A549 (cell line): ENCODE results near the gene TNRC6C. TPM values are rescaled to one million over a fixed set of nuclear protein-coding genes. Genes with fewer than 3 reads are reported as not detected.

Source experiments
- ATAC-seq, 2 experiments: fragments of 200-7000 bp in 1 of 2; fragments of >200 bp in 1 of 2; cut with Nextera tagmentation in 1 of 2; cut with Tn5 transposase in 1 of 2; 3 replicates each; pipeline versions ENCODE4 v1.8.0 to v1.9.1; 2018 to 2020; ENCODE audit warnings: mild to moderate bottlenecking in 1 of 2, moderate library complexity in 1 of 2
- CTCF ChIA-PET: fragments of 300-600 bp; sonication (Branson Sonifier 250); formaldehyde crosslinking; extraction: SDS; loops from one replicate; lab custom pipeline; 2021; ENCODE audit warnings: antibody characterized with exemption, inconsistent platforms; lab: Yijun Ruan, JAX
- POLR2A ChIA-PET: fragments of 350-600 bp; formaldehyde crosslinking; extraction: SDS; loops from one replicate; lab custom pipeline; 2021; ENCODE audit warnings: antibody characterized with exemption, inconsistent platforms; lab: Yijun Ruan, JAX
- DNase-seq, 2 experiments: peaks; one replicate each; pipeline versions ENCODE4 v3.0.0 to v3.0.0-alpha.2; 2011 to 2016; ENCODE audit warnings: low read depth in 1 of 2, low spot score in 1 of 2
- FAIRE-seq: peaks from 2 replicates; lab custom pipeline; 2011; peaks lifted over from hg19 to GRCh38; lab: Jason Lieb, UNC
- H3K27ac ChIP-seq, 2 experiments: fragments of >200 bp; sonication (Bioruptor Twin); formaldehyde crosslinking; 3 replicates each; pipeline ENCODE4 v1.5.1; 2016 to 2017
- H3K4me1 ChIP-seq: fragments of >200 bp; sonication (Bioruptor Twin); formaldehyde crosslinking; 3 replicates; pipeline ENCODE4 v1.6.1; 2016
- H3K4me2 ChIP-seq: fragments of >200 bp; sonication (Bioruptor Twin); formaldehyde crosslinking; 3 replicates; pipeline ENCODE4 v1.6.1; 2016
- H3K4me3 ChIP-seq: fragments of >200 bp; sonication (Bioruptor Twin); formaldehyde crosslinking; 3 replicates; pipeline ENCODE4 v1.5.1; 2016
- H3K9me3 ChIP-seq: fragments of >200 bp; sonication (Bioruptor Twin); formaldehyde crosslinking; 3 replicates; pipeline ENCODE4 v1.6.1; 2016
- CEBPB ChIP-seq, 2 experiments: fragments of >200 bp in 1 of 2; sonication (Bioruptor Twin) in 1 of 2; formaldehyde crosslinking in 1 of 2; IDR thresholded peaks; 2 replicates each; pipeline ENCODE4 v1.6.1; 2012 to 2016
- EHMT2 ChIP-seq: fragments of 200-600 bp; sonication (generic); IDR thresholded peaks from 2 replicates; pipeline ENCODE4 v1.6.1; 2016; ENCODE audit warnings: antibody characterized with exemption, low read depth, mild to moderate bottlenecking, moderate library complexity
- FOSB ChIP-seq: fragments of 250-450 bp; sonication (Bioruptor Pico); IDR thresholded peaks from 2 replicates; pipeline ENCODE4 v1.5.0; 2020; ENCODE audit warnings: mild to moderate bottlenecking, moderate library complexity
- FOSL2 ChIP-seq, 2 experiments: fragments of 450-650 bp in 1 of 2; fragments of >200 bp in 1 of 2; sonication (Bioruptor Twin) in 1 of 2; formaldehyde crosslinking; IDR thresholded peaks; 2 replicates each; pipeline versions ENCODE4 v1.5.0 to v1.6.1; 2016 to 2020; ENCODE audit warnings: mild to moderate bottlenecking in 1 of 2, moderate library complexity in 1 of 2
- GATA3 ChIP-seq: IDR thresholded peaks from 2 replicates; pipeline ENCODE4 v1.6.1; 2012; ENCODE audit warnings: borderline replicate concordance
- HDAC2 ChIP-seq: fragments of 200-600 bp; sonication (generic); IDR thresholded peaks from 2 replicates; pipeline ENCODE4 v1.6.1; 2016
- HEYL ChIP-seq: fragments of 250-450 bp; sonication (Bioruptor Pico); IDR thresholded peaks from 2 replicates; pipeline ENCODE4 v1.8.0; 2021; ENCODE audit warnings: mild to moderate bottlenecking, moderate library complexity
- HOXA7 ChIP-seq: fragments of 250-450 bp; sonication (Bioruptor Pico); IDR thresholded peaks from 2 replicates; pipeline ENCODE4 v1.5.0; 2020; ENCODE audit warnings: mild to moderate bottlenecking, moderate library complexity
- JUNB ChIP-seq: fragments of >200 bp; sonication (Bioruptor Twin); formaldehyde crosslinking; IDR thresholded peaks from 2 replicates; pipeline ENCODE4 v1.6.1; 2016
- MAFK ChIP-seq: fragments of 450-650 bp; IDR thresholded peaks from 2 replicates; pipeline ENCODE4 v1.6.1; 2014; ENCODE audit not compliant: partially characterized antibody
- MYC ChIP-seq: IDR thresholded peaks from 2 replicates; pipeline ENCODE4 v1.6.1; 2012; ENCODE audit warnings: mild to moderate bottlenecking, inconsistent platforms, low read length, improper control_type of control experiment, borderline replicate concordance
- NFE2L2 ChIP-seq: fragments of 150-350 bp; conservative IDR thresholded peaks from 2 replicates; pipeline ENCODE4 v1.6.1; 2014; ENCODE audit warnings: low read length
- NPAS2 ChIP-seq: fragments of 250-450 bp; sonication (Bioruptor Pico); IDR thresholded peaks from 2 replicates; pipeline ENCODE4 v1.8.0; 2022; ENCODE audit warnings: mild to moderate bottlenecking, moderate library complexity, borderline replicate concordance
- PHF8 ChIP-seq: fragments of 200-600 bp; sonication (generic); IDR thresholded peaks from 2 replicates; pipeline ENCODE4 v1.6.1; 2016; ENCODE audit warnings: low read depth, mild to moderate bottlenecking, antibody characterized with exemption, moderate library complexity, borderline replicate concordance
- RAD21 ChIP-seq, 2 experiments: fragments of >200 bp in 1 of 2; sonication (Bioruptor Twin) in 1 of 2; formaldehyde crosslinking in 1 of 2; IDR thresholded peaks in 1 of 2; conservative IDR thresholded peaks in 1 of 2; 2 replicates in 1 of 2; 3 replicates in 1 of 2; pipeline ENCODE4 v1.6.1; 2012 to 2018; ENCODE audit warnings: inconsistent platforms in 1 of 2
- RARB ChIP-seq: fragments of 250-450 bp; sonication (Bioruptor Pico); IDR thresholded peaks from 2 replicates; pipeline ENCODE4 v1.8.0; 2021; ENCODE audit warnings: mild to moderate bottlenecking, moderate library complexity
- SREBF2 ChIP-seq: fragments of 450-650 bp; IDR thresholded peaks from 2 replicates; pipeline ENCODE4 v1.6.1; 2014; ENCODE audit warnings: mild to moderate bottlenecking, moderate library complexity
- ZSCAN20 ChIP-seq: fragments of 250-450 bp; sonication (Bioruptor Pico); IDR thresholded peaks from 2 replicates; pipeline ENCODE4 v1.8.0; 2022; ENCODE audit warnings: mild to moderate bottlenecking, moderate library complexity
- WGBS: methylation state at CpG from one replicate; pipeline ENCODE4 v1.1.6; 2017; ENCODE audit errors: missing lambda C conversion rate; 5-methylcytosine and 5-hydroxymethylcytosine counted together
- polyA plus RNA-seq, 4 experiments: library from polyadenylated mRNA; depleted of rRNA in 3 of 4; stranded (reverse); fragments of >200 nt; fragmentation: RNase III in 1 of 4; extraction: RNeasy Plus Mini Kit Qiagen cat#74134 plus additional on column Dnase treatment in 1 of 4; gene quantifications; 2 replicates in 3 of 4; 3 replicates in 1 of 4; pipeline ENCODE4 v1.2.3, GENCODE V29; 2011 to 2017
- TF ChIP-seq, protein P1 (sequence below): fragments of 250-450 bp; sonication (Bioruptor Pico); IDR thresholded peaks from 2 replicates; pipeline ENCODE4 v1.5.0; 2020; ENCODE audit warnings: low read depth, mild to moderate bottlenecking, moderate library complexity
- TF ChIP-seq, protein P2 (sequence below): fragments of >200 bp; sonication (Bioruptor Twin); formaldehyde crosslinking; IDR thresholded peaks from 3 replicates; pipeline ENCODE4 v1.6.1; 2016
- TF ChIP-seq, protein P3 (sequence below): fragments of >200 bp; sonication (Bioruptor Twin); formaldehyde crosslinking; IDR thresholded peaks from 2 replicates; pipeline ENCODE4 v1.6.1; 2016
- TF ChIP-seq, protein P4 (sequence below): fragments of 150-350 bp; IDR thresholded peaks from 2 replicates; pipeline ENCODE4 v1.6.1; 2014; ENCODE audit warnings: low read depth, mild to moderate bottlenecking, low read length
- TF ChIP-seq, protein P5 (sequence below): IDR thresholded peaks from 2 replicates; pipeline ENCODE4 v1.6.1; 2012; ENCODE audit warnings: low read depth, borderline replicate concordance
- TF ChIP-seq, protein P6 (sequence below): fragments of 200-600 bp; sonication (generic); IDR thresholded peaks from 2 replicates; pipeline ENCODE4 v1.6.1; 2016; ENCODE audit warnings: antibody characterized with exemption, mild to moderate bottlenecking, moderate library complexity

The TNRC6C gene
- polyA plus RNA-seq, 2 of the 4 experiments (the other 2 are of a cell fraction), result 1.3 to 1.9 TPM

DNA sequence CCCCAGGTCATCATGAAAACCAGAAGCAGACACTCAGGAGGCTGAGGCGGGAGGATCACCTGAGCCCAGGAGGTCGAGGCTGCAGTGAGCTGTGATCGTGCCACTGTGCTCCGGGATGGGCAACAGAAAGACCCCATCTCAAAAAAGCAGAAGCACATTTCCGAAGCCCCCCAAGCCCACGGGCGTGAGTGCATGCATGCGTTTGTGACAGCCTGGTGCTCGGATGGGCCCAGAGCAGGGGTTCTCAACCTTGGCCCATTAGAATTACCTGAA, 150.9 kb downstream of the TNRC6C start:
- H3K9me3 ChIP-seq, result no peaks in the 10 kb centered on the region
- no peak overlapping the region for H3K4me3 ChIP-seq
- WGBS, result 86% methylated on average over 9 of the region's 9 CpGs
- ATAC-seq (no peak), FAIRE-seq (no peak), DNase-seq (no peak)
- CTCF ChIA-PET, result interaction anchor here (0.7 to 12.7 kb wide), 8 partner anchors 13 to 139 kb away, joined by 3 to 199 read pairs (median 56); partner anchors contain the start of gene TMC8
- no peak for TF ChIP-seq CEBPB (IDR thresholded peaks at IDR 0.05)
- TF ChIP-seq FOSL2 (IDR thresholded peaks at IDR 0.05), result no peak
- no peak for TF ChIP-seq FOSL2 (CRISPR knock-in tag; IDR thresholded peaks at IDR 0.05)
- no peak for TF ChIP-seq MYC
- TF ChIP-seq, protein P1, sequence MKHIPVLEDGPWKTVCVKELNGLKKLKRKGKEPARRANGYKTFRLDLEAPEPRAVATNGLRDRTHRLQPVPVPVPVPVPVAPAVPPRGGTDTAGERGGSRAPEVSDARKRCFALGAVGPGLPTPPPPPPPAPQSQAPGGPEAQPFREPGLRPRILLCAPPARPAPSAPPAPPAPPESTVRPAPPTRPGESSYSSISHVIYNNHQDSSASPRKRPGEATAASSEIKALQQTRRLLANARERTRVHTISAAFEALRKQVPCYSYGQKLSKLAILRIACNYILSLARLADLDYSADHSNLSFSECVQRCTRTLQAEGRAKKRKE (CRISPR knock-in tag), result no peak
- TF ChIP-seq, protein P2, sequence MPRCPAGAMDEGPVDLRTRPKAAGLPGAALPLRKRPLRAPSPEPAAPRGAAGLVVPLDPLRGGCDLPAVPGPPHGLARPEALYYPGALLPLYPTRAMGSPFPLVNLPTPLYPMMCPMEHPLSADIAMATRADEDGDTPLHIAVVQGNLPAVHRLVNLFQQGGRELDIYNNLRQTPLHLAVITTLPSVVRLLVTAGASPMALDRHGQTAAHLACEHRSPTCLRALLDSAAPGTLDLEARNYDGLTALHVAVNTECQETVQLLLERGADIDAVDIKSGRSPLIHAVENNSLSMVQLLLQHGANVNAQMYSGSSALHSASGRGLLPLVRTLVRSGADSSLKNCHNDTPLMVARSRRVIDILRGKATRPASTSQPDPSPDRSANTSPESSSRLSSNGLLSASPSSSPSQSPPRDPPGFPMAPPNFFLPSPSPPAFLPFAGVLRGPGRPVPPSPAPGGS, result no peak
- no peak for TF ChIP-seq NFE2L2
- TF ChIP-seq JUNB, result no peak
- no peak for TF ChIP-seq FOSB
- TF ChIP-seq, protein P3, sequence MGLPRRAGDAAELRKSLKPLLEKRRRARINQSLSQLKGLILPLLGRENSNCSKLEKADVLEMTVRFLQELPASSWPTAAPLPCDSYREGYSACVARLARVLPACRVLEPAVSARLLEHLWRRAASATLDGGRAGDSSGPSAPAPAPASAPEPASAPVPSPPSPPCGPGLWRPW, result no peak
- TF ChIP-seq NPAS2 (CRISPR knock-in tag), result no peak
- no peak for TF ChIP-seq HOXA7
- TF ChIP-seq, protein P4, sequence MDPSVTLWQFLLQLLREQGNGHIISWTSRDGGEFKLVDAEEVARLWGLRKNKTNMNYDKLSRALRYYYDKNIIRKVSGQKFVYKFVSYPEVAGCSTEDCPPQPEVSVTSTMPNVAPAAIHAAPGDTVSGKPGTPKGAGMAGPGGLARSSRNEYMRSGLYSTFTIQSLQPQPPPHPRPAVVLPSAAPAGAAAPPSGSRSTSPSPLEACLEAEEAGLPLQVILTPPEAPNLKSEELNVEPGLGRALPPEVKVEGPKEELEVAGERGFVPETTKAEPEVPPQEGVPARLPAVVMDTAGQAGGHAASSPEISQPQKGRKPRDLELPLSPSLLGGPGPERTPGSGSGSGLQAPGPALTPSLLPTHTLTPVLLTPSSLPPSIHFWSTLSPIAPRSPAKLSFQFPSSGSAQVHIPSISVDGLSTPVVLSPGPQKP, result no peak
- no peak for TF ChIP-seq RARB
- no peak for TF ChIP-seq GATA3
- TF ChIP-seq SREBF2, result no peak
- no peak for TF ChIP-seq RAD21 (conservative IDR thresholded peaks at IDR 0.05 in 1 of 2, IDR thresholded peaks at IDR 0.05 in 1 of 2)
- TF ChIP-seq, all 56 proteins: peak for 0
- H3K4me1 ChIP-seq, result no peaks in the 10 kb centered on the region
- POLR2A ChIA-PET, result no interaction called here
- H3K27ac ChIP-seq, result no peak overlapping the region
- no peak overlapping the region for H3K4me2 ChIP-seq

DNA sequence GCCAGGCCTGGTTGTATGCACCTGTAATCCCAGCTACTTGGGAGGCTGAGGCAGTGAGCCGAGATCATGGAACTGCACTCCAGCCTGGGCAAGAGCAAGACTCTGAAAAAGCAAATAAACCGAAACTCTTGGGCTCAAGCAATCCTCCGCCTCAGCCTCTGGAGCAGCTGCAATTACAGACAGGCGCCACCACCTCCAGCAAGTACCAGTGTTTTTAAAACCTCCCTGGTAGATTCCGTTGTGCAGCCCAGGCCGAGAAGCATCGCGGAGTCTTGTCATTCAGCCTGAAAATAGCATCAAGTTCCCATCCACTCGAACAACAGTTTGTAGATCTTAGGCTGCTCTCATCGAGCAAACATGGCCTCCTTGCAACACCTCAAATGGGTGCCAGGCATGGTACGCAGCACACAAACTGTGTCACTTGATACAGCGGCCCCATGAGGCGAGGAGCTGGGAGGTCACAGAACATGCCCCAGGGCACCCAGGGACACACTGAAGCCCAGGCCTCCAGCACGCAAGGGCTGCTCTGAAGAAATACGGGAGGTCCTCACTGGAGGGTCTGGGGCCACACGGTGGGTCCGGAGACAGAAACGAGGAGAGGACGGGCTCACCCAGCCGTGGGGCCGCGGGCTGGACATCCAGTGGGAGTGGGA, 152.0 kb downstream of the TNRC6C start:
- ChIA-PET POLR2A (no interaction called here), CTCF (interaction anchor here (0.5 to 12.7 kb wide), 11 partner anchors 15 to 145 kb away, joined by 3 to 199 read pairs (median 17); partner anchors contain the start of genes AFMID, TK1 and TMC6)
- no peak for DNase-seq
- Histone ChIP-seq H3K4me3 (no peak overlapping the region), H3K27ac (no peak overlapping the region), H3K4me1 (no peaks in the 10 kb centered on the region), H3K4me2 (no peak overlapping the region), H3K9me3 (no peaks in the 10 kb centered on the region)
- no peak for FAIRE-seq
- no peak for ATAC-seq
- WGBS, result 90% methylated on average over 22 of the region's 22 CpGs
- TF ChIP-seq, protein P1 (CRISPR knock-in tag), result no peak
- TF ChIP-seq FOSB, result no peak
- TF ChIP-seq EHMT2, result no peak
- TF ChIP-seq HDAC2, result no peak
- no peak for TF ChIP-seq SREBF2
- TF ChIP-seq CEBPB (IDR thresholded peaks at IDR 0.05), result no peak
- TF ChIP-seq ZSCAN20 (CRISPR knock-in tag), result no peak
- TF ChIP-seq, protein P5, sequence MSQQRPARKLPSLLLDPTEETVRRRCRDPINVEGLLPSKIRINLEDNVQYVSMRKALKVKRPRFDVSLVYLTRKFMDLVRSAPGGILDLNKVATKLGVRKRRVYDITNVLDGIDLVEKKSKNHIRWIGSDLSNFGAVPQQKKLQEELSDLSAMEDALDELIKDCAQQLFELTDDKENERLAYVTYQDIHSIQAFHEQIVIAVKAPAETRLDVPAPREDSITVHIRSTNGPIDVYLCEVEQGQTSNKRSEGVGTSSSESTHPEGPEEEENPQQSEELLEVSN, result no peak
- TF ChIP-seq HOXA7, result no peak
- no peak for TF ChIP-seq MAFK
- TF ChIP-seq, protein P6, sequence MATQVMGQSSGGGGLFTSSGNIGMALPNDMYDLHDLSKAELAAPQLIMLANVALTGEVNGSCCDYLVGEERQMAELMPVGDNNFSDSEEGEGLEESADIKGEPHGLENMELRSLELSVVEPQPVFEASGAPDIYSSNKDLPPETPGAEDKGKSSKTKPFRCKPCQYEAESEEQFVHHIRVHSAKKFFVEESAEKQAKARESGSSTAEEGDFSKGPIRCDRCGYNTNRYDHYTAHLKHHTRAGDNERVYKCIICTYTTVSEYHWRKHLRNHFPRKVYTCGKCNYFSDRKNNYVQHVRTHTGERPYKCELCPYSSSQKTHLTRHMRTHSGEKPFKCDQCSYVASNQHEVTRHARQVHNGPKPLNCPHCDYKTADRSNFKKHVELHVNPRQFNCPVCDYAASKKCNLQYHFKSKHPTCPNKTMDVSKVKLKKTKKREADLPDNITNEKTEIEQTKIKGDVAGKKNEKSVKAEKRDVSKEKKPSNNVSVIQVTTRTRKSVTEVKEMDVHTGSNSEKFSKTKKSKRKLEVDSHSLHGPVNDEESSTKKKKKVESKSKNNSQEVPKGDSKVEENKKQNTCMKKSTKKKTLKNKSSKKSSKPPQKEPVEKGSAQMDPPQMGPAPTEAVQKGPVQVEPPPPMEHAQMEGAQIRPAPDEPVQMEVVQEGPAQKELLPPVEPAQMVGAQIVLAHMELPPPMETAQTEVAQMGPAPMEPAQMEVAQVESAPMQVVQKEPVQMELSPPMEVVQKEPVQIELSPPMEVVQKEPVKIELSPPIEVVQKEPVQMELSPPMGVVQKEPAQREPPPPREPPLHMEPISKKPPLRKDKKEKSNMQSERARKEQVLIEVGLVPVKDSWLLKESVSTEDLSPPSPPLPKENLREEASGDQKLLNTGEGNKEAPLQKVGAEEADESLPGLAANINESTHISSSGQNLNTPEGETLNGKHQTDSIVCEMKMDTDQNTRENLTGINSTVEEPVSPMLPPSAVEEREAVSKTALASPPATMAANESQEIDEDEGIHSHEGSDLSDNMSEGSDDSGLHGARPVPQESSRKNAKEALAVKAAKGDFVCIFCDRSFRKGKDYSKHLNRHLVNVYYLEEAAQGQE, result no peak
- no peak for TF ChIP-seq PHF8
- TF ChIP-seq HEYL (CRISPR knock-in tag), result no peak
- TF ChIP-seq, protein P4, result no peak
